ENCODE results near the gene CHRDL2. TPM values are rescaled to one million over a fixed set of nuclear protein-coding genes. Genes with fewer than 3 reads are reported as not detected.

The CHRDL2 gene
- total RNA-seq, 1 experiment from 2014 or later, result 0.39 TPM

DNA sequence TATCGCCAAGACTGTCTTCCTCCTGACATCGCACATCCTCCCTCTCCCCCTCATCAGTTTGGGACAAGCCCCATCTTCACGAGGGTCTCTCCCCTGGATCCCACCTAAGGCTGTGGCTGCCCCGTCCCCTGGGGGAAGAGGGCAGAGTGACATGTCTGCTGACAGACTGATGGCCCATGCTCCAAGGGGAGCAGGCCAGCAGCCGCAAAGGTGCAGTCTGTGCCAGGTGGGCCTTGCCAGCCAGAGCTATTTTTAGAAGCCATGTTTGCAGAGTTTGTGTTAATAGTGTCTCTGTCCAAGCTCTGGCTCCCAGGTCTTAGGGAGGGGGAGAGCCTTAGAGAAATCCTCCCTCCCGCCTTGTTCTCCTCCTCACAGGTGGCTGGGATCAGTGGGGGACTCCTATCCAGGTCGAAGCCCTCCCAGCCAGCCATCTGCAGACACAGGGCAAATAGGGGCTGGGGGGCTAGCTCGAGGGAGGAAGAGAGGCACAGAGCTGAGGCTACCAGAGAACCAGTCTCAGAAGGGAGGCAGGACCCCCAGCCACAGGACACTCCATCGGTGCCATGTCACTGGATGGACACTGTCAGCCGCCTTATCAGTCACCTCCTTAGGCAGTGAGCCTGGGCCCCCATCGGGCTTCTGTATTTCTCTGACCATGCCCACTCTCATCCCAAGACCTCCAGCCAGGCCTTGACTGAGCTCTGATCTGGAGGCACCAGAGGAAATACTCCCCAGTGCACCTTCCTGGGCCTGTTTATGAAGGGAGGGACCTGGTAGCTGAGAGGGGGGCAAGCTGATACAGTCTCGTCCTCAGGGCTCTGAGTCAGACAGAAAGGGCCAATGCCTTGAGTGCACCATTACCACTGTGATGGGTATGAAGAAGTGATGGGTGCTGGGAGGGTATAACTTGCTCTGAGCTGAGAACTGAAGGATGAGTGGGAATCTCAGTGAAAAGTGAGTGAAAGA is 49.3 kb downstream of the CHRDL2 start:
- Histone ChIP-seq H2BK20ac (ENCODE audit: low read depth, low read length, poor library complexity, severe bottlenecking) (no peak overlapping the region), H2AFZ (ENCODE audit: low read length) (no peak overlapping the region), H4K8ac (replicated peaks; ENCODE audit: insufficient read length, low read depth, low read length) (no peak overlapping the region), H3K4me2 (ENCODE audit: insufficient read depth, insufficient read length, low read length) (no peak overlapping the region), H4K91ac (ENCODE audit: insufficient read length, low read depth, low read length) (no peak overlapping the region), H3K79me2 (ENCODE audit: insufficient read depth, low read length) (no peaks in the 10 kb centered on the region), H3K4ac (ENCODE audit: low read depth, low read length) (no peak overlapping the region), H2BK12ac (ENCODE audit: insufficient read length, low read depth, low read length) (no peak overlapping the region), H3K27ac (ENCODE audit: insufficient read length, low read depth, low read length) (no peak overlapping the region), H3K27me3 (ENCODE audit: insufficient read depth, low read length) (no peaks in the 10 kb centered on the region), H3K14ac (ENCODE audit: insufficient read depth, low read length) (no peak overlapping the region), H3K56ac (ENCODE audit: insufficient read length, low read depth, low read length) (no peak overlapping the region), H3K79me1 (ENCODE audit: insufficient read depth, low read depth, low read length, poor library complexity, severe bottlenecking) (no peaks in the 10 kb centered on the region), H2BK5ac (ENCODE audit: insufficient read length, low read length) (no peak overlapping the region), H3K4me1 (ENCODE audit: insufficient read depth, low read length) (no peaks in the 10 kb centered on the region), H3K18ac (ENCODE audit: insufficient read length, low read depth, low read length) (no peak overlapping the region), H3T11ph (ENCODE audit: low read length) (no peak overlapping the region), H2BK15ac (ENCODE audit: low read depth, low read length) (no peak overlapping the region), H3K23me2 (ENCODE audit: insufficient read length, low read depth, low read length, poor library complexity, severe bottlenecking) (no peaks in the 10 kb centered on the region), H4K5ac (ENCODE audit: insufficient read length, low read depth, low read length) (no peak overlapping the region), H3K23ac (ENCODE audit: insufficient read length, low read depth, low read length) (no peak overlapping the region), H3K9me3 (ENCODE audit: control insufficient read depth, low read depth, low read length) (no peaks in the 10 kb centered on the region), H2BK120ac (ENCODE audit: low read depth, low read length, poor library complexity, severe bottlenecking) (no peak overlapping the region), H2AK5ac (ENCODE audit: insufficient read length, low read length) (no peak overlapping the region), H3K9ac (ENCODE audit: extremely low read depth, insufficient read length, low read length) (no peak overlapping the region), H4K20me1 (ENCODE audit: control insufficient read depth, insufficient read depth, insufficient read length) (no peaks in the 10 kb centered on the region)
- no peaks in the 10 kb centered on the region; a peak in 1 of 5 replicates for H3K9me3 Mint-ChIP-seq
- TF ChIP-seq, protein P1, sequence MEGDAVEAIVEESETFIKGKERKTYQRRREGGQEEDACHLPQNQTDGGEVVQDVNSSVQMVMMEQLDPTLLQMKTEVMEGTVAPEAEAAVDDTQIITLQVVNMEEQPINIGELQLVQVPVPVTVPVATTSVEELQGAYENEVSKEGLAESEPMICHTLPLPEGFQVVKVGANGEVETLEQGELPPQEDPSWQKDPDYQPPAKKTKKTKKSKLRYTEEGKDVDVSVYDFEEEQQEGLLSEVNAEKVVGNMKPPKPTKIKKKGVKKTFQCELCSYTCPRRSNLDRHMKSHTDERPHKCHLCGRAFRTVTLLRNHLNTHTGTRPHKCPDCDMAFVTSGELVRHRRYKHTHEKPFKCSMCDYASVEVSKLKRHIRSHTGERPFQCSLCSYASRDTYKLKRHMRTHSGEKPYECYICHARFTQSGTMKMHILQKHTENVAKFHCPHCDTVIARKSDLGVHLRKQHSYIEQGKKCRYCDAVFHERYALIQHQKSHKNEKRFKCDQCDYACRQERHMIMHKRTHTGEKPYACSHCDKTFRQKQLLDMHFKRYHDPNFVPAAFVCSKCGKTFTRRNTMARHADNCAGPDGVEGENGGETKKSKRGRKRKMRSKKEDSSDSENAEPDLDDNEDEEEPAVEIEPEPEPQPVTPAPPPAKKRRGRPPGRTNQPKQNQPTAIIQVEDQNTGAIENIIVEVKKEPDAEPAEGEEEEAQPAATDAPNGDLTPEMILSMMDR (conservative IDR thresholded peaks at IDR 0.05), result no peak
- no peaks in the 10 kb centered on the region; a peak in 1 of 7 replicates for H3K36me3 Mint-ChIP-seq (ENCODE audit: insufficient read depth in 1 of 3, low read depth in 3 of 3)
- H3K27me3 Mint-ChIP-seq (ENCODE audit: low read depth), result peaks cover 11% of the 10 kb centered on the region
- peak overlapping the region in 1 of 3 experiments; percentile 34; a peak in 2 of 7 replicates for H3K27ac Mint-ChIP-seq
- H3K4me3 Mint-ChIP-seq, result no peak overlapping the region
- DNase-seq, result peak; percentile 14
- peaks cover 7 to 13% of the 10 kb centered on the region in 2 experiments for H3K4me1 Mint-ChIP-seq
- no CpG with 5 or more reads among the region's 12 CpGs for WGBS (ENCODE audit: extremely low coverage, insufficient read length, low lambda C conversion rate)
